AG08396 (cell line): Measurements from ENCODE around the gene PPP2R2C.

Experiments used
- DNase-seq: peaks from one replicate; pipeline ENCODE4 v3.0.0; 2012; ENCODE audit warnings: low spot score, mixed read lengths

The PPP2R2C gene

DNA sequence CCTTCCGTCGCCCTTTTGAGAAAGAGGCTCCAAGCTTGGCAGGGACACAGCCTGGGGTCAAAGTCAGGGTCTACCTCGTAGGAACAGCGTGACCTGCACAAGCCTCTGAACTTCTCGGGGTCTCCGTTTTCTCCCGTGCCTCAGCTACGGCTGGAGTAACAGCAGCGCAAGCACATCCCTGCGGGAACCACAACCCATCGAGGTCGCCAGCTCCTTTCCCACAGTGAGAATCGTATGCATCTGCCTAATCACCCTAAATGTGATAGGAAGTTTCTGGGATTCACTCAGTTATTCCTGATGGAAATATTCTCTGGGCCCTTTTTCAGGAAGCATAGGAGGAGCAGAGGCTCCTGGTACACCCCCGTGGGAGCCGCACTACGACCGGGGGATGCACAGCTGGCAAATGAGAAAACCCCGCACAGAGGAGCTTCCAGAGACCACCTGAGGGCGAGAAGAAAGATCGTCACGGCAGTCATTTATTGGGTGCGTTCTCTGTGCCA, 24.7 kb downstream of the PPP2R2C start:
- DNase-seq, result no peak

DNA sequence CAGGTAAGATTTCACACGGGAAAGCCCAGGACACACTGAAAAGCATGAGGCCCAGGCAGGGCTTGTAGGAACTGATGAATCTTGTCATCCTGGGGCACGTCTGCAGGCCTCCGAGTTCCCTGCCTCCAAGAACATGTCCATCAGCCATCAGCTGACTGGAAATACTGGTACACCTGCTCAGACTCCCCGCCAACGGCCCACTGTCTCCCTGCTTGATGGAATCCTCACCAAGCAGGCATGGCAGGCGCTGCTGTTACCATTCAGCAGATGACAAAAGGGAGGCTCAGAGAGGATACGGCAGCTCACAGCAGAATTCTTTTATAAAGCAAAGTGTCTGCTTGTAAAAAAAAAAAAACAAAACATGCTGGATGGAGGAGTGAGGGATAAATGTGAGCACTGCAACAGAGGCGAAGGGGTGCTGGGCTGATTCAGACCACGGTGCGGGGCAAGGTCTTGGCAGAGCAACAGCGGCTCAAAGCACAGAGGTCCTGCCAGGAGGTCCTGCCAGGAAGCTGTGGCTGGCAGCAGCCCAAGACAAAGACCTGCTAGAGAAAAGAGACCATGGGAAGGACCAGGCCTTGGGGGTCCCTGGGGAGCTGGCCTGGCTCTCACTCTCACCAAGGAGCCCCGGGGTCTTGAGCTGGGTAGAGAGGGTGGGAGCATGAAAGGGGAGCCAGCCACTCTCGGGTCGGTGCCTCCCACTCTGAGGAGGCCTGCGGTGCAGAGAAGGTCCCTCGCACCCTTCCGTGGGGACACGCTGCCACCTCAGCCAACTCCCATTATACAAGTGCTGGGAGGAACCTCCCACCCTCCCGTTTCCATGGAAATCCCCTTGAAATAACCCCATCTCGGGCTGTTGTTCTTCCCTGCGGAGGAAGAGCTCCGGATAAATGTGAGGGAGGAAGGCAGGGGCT, 25.6 kb downstream of the PPP2R2C start:
- no peak for DNase-seq

DNA sequence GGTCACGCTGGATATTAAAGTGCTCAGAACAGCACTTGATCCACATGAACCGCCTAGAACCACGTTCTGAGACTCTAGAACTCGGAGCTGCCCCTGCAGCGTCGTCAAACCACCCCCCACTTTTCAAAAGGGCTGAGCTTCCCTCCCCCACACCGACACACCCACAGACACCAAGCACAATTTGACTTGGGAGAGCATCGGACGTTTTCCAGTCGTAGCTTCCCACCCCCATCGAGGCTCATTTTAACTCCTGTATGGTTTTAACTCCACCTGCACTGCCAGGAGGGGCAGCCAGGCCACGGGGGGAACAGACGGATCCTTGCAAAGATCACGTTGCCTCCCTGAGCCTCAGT, 26.3 kb downstream of the PPP2R2C start:
- no peak for DNase-seq

DNA sequence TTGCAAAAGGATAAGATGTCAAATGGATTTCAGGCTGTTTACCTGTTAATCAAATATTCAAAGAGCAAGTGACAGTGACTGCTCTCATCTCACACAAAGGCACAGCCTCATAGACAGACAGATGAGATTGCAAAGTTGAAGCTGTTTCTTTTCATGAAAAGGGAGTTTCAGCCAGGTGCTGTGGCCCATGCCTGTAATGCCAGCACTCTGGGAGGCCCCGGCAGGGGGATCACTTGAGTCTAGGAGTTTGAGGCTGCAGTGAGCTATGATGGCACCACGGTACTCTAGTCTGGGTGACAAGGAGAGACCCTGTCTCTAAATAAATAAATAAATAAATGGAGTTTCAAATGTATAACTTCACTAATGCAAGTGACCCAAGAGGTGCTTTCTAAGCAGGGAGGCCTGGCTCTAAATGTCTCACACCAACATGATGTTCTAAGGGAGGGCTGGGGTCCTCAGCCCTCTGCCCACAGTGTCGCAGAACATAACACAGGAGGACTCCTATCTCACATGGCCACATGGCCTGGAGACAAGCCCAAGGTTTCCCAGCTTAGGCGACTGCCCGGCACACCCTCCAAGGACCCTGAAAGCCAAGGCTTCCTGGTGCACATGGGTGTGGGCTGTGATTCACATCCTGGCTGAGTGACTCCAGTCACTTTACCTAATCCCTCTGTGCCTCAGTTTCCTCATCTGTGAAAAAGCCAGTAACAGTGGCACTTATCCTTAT, 26.8 kb downstream of the PPP2R2C start:
- DNase-seq, result no peak

DNA sequence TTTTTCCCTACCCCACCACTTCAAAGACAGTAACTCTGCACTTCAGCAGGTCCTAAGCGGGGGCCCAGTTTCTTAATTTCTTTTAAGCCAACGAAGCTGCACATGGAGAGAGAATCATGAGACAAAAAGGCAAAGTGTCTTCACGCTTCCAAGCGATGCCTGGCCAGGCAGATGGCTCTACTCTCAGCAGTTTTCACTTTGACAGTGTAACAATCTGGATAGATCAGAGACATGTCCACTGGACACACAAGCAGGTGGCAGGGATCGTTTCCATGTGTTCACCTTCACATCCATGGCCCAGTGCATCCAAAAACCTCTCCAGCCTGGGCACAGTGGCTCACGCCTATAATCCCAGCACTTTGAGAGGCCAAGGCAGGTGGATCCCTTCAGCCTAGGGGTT, 27.8 kb downstream of the PPP2R2C start:
- DNase-seq, result no peak

DNA sequence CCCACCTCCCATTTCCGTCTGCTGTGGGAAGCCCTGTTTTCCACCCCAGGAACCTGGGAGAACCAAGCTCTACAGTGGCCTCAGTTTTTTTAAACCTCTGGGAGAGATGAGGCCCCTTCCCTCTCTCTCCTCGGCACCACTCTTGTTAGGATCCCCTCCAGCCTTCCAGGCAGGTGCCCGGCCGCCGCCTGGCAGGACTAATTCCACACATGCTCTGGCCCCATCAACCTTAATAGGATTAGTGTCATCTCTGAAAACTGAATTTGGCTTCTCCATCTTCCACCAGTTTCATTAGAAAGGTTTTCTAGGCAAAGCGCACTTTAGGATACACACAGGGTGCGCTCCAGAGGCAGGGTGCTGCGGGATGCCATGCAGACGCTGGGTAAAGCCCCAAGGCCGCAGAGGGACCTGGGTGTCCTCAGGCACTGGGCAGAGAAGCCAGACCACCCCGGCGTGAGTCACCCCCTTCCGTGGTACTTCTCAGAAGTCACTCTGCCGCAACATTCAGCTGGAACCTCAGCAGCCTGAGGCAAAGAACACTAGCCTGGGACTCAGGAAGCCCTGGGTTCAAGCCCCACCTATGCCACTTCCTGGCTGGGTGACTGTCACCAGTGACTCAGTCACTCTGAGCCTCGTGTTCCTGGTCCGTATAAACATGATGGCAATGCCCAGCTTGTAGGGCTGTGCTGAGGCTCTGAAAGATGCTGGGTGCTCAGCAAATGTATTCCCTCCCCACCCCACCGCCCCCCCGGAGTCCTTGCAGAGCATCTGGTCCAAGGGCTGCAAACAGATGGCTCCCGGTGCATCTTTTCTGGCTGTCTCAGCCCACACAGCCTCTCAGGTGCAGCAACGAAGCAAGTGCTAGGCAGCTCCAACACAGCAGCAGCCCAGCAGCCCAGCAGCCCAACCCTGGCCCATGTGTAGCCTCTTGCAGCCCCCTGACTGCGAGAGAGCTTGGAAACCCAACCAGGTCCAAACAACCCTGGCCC, 29.1 kb downstream of the PPP2R2C start:
- no peak for DNase-seq

DNA sequence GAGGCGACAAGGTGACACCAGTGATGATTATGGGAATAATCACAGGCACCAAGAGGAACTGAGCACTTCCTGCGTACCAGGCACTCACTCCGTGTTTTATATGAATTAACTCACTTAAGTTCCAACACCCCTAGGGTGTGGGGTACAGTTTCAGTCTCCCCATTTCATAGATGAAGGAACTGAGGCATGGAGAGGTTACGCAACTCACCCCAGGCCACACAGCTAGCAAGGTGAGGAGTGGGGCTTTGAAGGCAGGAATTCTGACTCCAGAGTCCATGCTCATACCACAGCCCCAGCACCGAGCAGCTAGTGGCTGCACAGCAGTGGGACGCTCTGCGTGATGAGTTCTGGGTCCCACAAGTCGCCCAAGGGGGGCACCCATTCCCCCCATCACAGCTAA, 29.9 kb downstream of the PPP2R2C start:
- DNase-seq, result no peak

DNA sequence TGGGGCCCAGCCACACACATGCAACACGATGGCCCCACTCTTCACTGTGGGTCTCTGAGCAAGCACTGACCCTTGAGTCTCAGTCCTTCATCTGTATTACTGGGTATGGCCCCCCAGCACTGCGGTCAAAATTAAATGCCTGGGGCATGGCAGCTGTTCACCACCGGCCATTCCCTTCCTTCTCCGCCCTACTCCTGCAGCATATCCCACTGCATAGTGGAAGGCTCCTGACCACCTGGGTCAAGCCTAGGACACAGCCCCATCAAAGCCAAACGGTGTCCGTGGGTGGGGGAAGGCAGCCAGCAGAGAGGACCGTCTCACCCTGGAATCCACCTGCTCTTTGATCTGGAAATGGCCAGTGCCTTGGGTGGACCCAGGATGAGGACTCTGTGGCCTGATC, 30.7 kb downstream of the PPP2R2C start:
- DNase-seq, result no peak

DNA sequence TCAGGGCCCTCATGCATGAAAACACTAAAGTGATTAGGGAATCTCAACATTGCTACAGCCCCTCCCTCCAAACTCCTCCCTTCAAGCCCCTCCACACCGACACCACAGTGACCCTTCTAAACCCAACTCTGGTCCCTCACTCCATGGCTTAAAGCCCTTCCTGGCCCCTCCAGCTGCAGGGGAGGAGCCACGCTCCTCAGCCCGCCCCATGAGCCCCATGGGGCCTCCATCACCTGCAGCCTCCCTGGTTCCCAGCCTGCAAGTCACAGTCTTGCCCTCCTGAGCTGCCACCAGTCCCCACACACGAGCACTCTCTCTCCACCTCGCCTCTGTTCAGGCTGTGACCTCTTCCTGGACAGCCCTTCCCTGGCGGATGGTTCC, 31.2 kb downstream of the PPP2R2C start:
- DNase-seq, result no peak

DNA sequence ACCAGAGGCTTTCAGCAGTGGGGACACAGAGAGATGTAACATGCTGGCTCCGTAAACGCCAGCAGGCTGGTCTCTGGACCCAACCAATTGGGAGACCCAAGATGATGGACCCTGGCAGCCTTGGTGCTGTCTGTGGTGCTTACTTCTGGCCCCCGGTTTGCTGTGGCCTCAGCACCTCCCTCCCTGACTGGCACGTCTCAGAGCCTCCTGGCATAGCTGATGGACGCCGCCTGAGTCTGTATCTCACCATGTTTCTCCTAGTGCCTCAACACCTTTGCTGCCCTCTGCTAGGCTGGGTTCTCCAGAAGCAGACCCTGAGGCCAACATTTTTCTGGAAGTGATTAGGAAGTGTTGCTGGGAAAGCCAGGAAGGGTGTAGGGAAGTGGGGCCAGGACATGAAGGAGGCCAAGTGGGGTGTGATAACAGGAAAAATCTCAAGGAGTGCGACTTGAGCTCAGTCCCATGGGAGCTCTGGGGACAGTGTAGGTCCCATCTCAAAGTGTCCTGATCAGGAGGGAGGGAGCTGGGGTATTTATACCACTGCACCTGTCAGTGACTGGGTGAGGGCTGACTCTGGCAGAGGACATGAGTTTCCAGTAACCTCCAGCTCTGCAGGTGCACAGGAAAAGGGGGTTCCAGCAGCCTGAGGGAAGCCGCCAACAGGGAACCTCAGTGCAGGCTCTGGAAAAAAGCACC, 31.8 kb downstream of the PPP2R2C start:
- no peak for DNase-seq

DNA sequence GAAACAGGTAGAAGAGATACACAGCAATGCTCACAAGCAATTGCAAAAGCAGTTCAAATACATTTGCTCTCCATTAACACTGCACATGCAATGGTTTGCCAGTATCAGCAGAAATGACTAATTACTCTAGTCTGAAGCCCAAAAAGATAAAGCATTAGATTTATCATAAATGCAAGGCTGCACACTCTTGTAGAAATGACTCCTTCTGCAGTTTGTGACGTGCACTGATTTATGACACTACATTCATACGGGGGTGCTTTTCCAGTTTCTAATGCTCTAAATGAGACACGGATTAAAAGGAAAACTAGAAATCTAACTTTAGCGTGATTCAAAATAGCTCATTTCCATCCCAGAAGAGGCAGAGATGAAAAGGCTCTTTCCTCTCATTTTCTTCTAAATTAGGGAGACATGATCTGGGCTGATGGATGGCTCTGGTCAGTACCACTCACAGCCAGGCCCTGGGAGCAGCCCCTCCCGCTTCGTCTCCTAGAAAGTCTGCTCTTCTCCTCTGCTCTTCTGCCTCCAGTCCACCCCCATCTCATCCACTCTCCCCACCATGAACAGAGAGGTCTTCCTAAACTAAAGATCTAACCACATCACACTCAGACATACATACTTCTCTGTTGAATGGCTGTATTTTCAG, 33.2 kb downstream of the PPP2R2C start:
- no peak for DNase-seq

DNA sequence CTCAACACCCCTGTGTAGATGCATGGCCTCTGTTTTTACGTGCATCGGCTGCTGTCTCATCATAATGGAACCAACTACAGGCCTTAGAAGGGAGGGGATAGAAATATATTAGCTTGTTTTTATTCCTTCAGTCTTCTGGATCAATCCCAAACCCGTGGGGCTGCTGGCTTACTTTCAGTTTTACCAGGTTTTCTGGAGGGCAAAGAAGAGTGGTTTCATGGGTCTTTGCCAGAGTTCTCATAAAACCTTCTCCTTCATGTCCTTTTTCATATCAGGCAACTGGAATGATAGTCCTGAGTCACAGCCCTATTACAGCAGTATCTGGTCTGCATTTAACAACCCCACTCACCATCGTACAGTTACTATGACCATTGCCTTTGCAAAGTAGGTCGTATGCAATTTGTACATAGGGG, 34.6 kb downstream of the PPP2R2C start:
- DNase-seq, result no peak

DNA sequence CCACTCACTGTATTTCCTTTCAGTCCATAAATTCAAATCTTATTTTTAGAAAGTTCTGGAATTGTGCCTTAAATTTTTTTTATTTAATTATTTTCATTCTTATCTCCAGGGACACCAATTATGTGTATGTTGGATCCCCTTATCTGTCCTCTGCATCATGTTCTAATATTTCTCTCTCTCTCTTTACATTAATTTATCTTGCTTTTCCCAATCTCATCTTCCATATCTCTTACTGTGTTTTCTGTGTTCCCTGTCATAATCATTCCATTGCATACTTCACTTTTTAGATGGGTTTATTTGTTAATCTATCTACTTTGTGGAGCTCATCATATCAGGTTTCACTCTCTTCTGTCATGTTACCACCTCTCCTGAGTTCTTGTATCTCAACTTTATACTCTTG, 37.4 kb downstream of the PPP2R2C start:
- no peak for DNase-seq

DNA sequence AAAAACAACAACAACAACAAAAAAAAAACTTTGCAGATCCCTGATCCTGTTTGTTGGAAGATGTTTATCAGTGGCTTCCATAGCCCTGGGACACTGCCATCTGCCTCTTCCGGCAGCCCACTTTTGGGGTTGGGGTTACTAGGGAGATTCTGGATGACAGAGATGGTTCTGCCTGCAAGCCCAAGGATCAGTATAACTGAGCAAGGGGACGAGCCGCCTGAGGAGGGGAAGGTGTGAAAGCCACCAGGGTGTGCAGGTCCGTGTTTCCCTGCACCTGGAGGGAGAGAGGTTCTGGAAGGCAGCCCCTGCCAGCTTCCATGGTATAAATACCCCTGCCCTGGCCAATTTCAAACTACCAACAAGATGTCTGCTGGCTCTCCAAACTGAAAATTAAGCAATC, 41.5 kb downstream of the PPP2R2C start:
- no peak for DNase-seq

DNA sequence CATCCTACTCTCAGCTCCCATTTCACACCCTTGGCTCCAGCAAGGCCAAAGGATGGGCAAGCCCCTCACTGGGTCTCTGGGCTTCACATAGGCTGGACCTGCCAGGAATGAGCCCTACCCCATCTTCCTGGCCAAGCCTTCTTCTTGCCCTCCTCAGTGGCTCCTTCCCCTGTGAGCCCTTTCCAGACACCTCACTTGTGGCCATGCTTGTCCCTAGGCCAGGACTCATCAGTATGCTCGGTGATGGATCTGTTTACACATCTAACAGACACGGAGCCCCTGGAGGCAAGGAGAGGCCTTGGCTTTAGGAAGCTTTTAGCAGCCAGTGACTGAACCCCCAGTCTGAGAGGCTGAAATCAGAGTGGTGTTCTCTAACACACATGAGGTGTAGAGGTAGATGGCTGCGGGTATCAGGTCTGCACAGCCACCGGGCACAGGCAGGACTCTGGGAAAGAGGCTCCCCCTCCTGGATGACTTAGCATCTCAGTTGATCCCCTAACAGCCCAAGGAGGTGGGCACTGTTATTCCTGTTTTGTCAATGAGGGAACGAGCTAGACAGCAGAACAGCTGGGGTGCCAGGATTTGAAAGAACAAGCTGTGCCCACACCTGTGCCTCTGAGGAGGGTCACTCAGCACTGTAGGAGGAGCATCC, 44.8 kb downstream of the PPP2R2C start:
- DNase-seq, result no peak

DNA sequence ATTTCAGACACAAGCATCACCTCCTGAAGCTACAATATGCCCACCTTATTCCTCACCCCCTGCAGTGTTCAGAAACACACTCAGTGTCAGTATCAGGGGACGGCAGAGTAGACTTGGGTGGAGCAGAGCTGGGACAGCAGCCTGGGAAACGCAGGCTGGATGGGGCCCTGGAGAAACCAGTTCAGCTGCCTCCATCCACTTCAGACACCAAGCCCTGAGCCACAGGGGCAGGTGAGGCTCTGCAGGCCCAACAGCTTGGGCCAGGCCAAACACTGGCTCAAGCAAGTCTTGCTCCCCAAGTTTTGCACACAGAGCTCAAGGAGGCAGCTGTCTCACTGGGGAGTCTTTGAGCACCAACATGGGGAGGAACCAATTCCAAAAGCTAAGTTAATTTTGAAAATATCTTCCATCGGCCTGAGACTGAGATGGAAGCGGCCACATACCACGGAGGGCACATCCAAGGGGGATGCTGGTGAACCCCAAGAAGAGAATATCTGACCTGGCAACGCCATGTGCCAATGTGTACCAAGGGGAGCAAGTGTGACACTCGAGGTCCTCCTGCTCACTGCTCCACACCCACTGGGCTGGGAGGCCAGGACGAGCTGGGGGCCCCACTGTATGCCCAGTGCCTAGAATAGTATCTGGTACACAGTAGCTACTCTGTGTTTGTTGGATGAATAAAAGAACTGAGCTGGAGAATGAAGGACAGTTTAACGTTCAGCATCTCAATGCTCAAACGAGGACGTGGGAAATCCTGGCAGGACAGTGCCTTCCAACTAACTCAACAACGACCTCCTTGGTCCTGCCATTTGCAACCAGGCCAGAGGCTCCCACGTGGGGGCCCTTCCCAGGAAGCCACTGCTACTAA, 45.6 kb downstream of the PPP2R2C start:
- no peak for DNase-seq

DNA sequence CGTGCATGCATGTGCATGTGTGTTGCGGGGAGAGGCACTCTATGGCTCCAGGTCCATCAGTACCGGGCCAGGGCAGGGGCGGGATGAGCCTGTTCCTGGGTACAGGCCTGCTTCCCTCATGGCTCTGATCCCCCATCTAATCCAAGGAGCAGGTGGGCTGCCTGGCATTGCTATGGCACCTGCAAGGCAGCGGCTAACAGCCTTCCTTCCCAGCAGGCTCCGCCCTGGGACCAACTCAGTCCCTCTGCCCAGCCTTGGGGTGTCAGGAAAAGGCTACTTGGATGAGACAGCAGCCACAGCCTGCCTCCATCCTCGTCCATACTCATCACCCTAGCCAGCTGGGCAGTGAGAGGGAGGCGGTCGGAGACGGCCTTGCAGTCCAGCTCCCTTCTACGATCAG, 46.5 kb downstream of the PPP2R2C start:
- DNase-seq, result no peak

DNA sequence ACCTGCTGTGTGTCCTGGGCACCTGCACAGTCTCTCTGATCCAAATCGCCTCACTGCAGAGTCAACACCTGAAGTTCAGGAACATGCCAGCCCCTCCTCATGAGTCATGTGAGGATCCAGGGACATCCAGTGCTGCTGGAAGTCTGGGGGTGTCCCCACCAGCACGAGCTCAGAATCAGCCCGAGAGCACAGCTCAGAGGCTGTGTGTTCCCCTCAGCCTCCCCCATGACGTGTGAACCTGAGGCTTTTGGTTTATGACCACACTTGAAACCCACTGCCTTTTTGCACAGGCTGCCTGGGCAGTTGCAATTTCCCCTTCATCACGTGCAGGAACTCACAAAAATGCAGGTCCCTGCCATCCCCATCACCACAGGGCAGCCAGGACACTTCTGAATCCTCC, 47.1 kb downstream of the PPP2R2C start:
- no peak for DNase-seq

DNA sequence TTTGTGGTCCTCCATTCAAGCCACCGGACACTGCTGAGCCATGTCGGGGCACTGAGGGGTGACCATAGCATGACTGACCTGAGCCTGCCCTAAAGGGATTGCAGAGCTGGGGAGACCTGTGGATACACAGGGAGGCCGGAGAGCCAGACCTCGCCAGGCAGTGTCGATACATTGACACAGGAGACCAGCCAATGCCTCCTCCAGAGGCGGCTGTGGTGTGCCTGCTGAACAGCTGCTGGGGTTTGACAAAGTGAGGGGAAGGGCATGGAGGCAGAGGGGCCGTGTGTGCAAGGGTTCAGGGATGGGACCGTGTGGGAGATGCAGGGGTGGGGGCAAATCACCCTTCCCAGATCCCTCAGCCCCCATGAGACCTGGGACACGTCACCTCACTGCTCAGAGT, 48.0 kb downstream of the PPP2R2C start:
- no peak for DNase-seq

DNA sequence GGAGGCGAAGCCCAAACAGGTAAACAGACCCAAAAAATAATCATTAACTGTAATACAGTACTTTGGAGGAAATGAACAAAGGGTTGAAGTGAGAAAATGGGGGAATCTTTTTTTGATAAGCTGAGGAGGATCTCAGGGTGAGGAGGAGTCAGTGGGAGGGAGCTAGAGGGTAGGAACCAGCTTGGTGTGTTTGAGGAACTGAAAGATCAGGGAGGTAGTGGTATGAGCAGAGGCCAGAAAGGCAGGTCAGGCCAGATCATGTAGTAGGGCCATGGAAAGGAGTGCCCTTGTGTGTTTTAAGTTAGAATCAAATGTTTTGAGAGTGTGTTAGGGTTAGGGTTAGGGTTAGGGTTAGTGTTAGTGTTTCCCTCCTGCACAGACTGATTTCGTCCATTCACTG, 48.8 kb downstream of the PPP2R2C start:
- no peak for DNase-seq
